ENCODE measurements around the gene TRIM54. TPM values are rescaled to one million over a fixed set of nuclear protein-coding genes. Genes with fewer than 3 reads are reported as not detected.

TRIM54 gene
- total and polyA plus RNA-seq, 2 of the 8 experiments (the other 6 are each of a cell fraction or from before 2014, with no cell fraction given), result 3.9 to 5.8 TPM

GRCh38 chr2:27281442-27281841 lies 787 bp upstream of the TRIM54 start (continued):
- TF ChIP-seq KDM1A (IDR thresholded peaks at IDR 0.05; ENCODE audit: borderline replicate concordance, low read length) (no peak), JUND (IDR thresholded peaks at IDR 0.05; ENCODE audit: low read length) (no peak), EZH2 (IDR thresholded peaks at IDR 0.05; ENCODE audit: low read depth, low read length, severe bottlenecking) (no peak), NRF1 (IDR thresholded peaks at IDR 0.05; ENCODE audit: low read depth, low read length) (no peak), ASH2L (IDR thresholded peaks at IDR 0.05; ENCODE audit: low read length) (no peak)

Data from H1 (cell line).